Measurements from ENCODE around the gene CD209.

The CD209 gene

GRCh38 chr19:7703332-7703731 lies 44.0 kb downstream of the CD209 start:
- no peak for DNase-seq

- DNase-seq = no peak
Measured at GRCh38 chr19:7701654-7702457, 45.5 kb downstream of the CD209 start, which contains the start of gene FCER2. FCER2 (minus strand) TSS chr19:7702131; CDS start chr19:7699760, 2,371 bp downstream.

- no peak for DNase-seq
Measured at GRCh38 chr19:7701049-7701653, 46.2 kb downstream of the CD209 start.

GRCh38 chr19:7699417-7700401 lies 47.6 kb downstream of the CD209 start:
- no peak for DNase-seq

- no peak for DNase-seq
Measured at GRCh38 chr19:7699003-7699402, 48.3 kb downstream of the CD209 start.

GRCh38 chr19:7698583-7698982 lies 48.8 kb downstream of the CD209 start:
- no peak for DNase-seq

GRCh38 chr19:7697721-7698287 lies 49.5 kb downstream of the CD209 start:
- no peak for DNase-seq

GRCh38 chr19:7694499-7694898 lies 52.8 kb downstream of the CD209 start:
- no peak for DNase-seq

GRCh38 chr19:7692417-7693088 lies 54.8 kb downstream of the CD209 start:
- DNase-seq = no peak

- DNase-seq = no peak
Measured at GRCh38 chr19:7691497-7691896, 55.8 kb downstream of the CD209 start.

- no peak for DNase-seq
Measured at GRCh38 chr19:7690779-7691258, 56.5 kb downstream of the CD209 start.
